ENCODE results near the gene HCN2. TPM values are rescaled to one million over a fixed set of nuclear protein-coding genes. Genes with fewer than 3 reads are reported as not detected.

Gene HCN2
- total and polyA plus RNA-seq, 9 of the 15 experiments (the other 6 are each of a cell fraction or from before 2014, with no cell fraction given) = 0.29 to 4.2 (median 0.82) TPM; not detected in 2

DNA sequence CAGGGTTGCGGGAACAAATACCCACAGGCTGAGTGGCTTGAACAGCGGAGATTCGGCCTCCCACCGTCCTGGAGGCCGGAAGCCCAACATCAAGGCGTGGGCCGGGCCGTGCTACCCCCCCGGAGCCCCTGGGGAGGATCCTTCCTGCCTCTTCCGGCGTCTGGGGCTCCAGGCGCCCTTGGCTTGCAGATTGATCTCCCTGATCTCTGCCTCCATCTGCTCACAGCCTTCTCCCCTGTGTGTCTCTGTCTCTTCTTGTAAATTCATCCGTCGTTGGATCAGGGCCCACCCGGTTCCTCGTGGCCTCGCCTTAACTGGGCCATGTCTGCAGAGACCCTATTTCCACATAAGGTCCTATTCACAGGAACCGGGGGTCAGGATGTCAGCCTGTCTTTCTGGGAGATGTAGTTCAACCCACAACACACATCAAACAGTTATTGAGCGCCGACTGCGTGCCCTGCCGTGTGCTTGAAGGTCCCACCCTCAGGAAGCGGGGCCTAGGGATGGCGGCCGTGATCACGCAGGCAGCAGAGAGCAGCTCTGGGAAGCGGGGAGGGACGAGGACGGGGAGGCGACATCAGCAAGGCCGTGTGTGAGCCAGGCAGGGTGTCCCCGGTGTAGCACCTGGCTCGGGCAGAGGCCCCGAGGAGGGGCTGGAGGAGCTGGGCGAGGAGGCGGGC lies 21.3 kb downstream of the HCN2 start (continued):
- TF ChIP-seq EGR1 (conservative IDR thresholded peaks at IDR 0.05) = peak; percentile 89
- no peak for TF ChIP-seq NFATC3 (IDR thresholded peaks at IDR 0.05)
- no peak for TF ChIP-seq RBM25 (IDR thresholded peaks at IDR 0.05; ENCODE audit: low read depth, low read length, severe bottlenecking)
- TF ChIP-seq HNRNPL (IDR thresholded peaks at IDR 0.05; ENCODE audit: low read depth, low read length) = no peak
- no peak for TF ChIP-seq TRIM28 (IDR thresholded peaks at IDR 0.05)
- TF ChIP-seq ZNF830 (CRISPR knock-in tag; IDR thresholded peaks at IDR 0.05) = no peak
- 0 out of 2 replicates have a peak, but pooled peaks have one; percentile 15 for TF ChIP-seq RB1 (IDR thresholded peaks at IDR 0.05; ENCODE audit: low read depth)
- peak; percentile 93 for TF ChIP-seq GABPA (tag; conservative IDR thresholded peaks at IDR 0.05; ENCODE audit: low read depth)
- no peak for TF ChIP-seq RAD51 (IDR thresholded peaks at IDR 0.05; ENCODE audit: borderline replicate concordance, low read depth)
- no peak for TF ChIP-seq LARP7 (IDR thresholded peaks at IDR 0.05)
- TF ChIP-seq MEIS2 (IDR thresholded peaks at IDR 0.05; ENCODE audit: partially characterized antibody) = no peak
- no peak for TF ChIP-seq POU5F1 (IDR thresholded peaks at IDR 0.05; ENCODE audit: borderline replicate concordance, low read depth, low read length, partially characterized antibody)
- TF ChIP-seq SPI1 (IDR thresholded peaks at IDR 0.05; ENCODE audit: borderline replicate concordance, low read depth, low read length) = no peak
- 0 out of 4 replicates have a peak, but pooled peaks of 1 of the 2 experiments have one; percentile 88 for TF ChIP-seq KDM4B (IDR thresholded peaks at IDR 0.05; ENCODE audit: borderline replicate concordance in 2 of 2, low read depth in 1 of 2)
- TF ChIP-seq MTA1 (IDR thresholded peaks at IDR 0.05; ENCODE audit: borderline replicate concordance) = no peak
- TF ChIP-seq EP300 (IDR thresholded peaks at IDR 0.05; ENCODE audit: low read length) = peak; percentile 51; the same call in 1 of the 2 replicates
- no peak for TF ChIP-seq PCBP2 (IDR thresholded peaks at IDR 0.05; ENCODE audit: low read depth, low read length, poor library complexity, severe bottlenecking)
- no peak for TF ChIP-seq GATAD2A (IDR thresholded peaks at IDR 0.05)
- peak; percentile 78 for TF ChIP-seq SNIP1 (IDR thresholded peaks at IDR 0.05; ENCODE audit: low read depth)
- no peak for TF ChIP-seq ARID2 (IDR thresholded peaks at IDR 0.05)
- TF ChIP-seq ZC3H11A (IDR thresholded peaks at IDR 0.05; ENCODE audit: low read depth, low read length) = no peak
- TF ChIP-seq, protein P1, sequence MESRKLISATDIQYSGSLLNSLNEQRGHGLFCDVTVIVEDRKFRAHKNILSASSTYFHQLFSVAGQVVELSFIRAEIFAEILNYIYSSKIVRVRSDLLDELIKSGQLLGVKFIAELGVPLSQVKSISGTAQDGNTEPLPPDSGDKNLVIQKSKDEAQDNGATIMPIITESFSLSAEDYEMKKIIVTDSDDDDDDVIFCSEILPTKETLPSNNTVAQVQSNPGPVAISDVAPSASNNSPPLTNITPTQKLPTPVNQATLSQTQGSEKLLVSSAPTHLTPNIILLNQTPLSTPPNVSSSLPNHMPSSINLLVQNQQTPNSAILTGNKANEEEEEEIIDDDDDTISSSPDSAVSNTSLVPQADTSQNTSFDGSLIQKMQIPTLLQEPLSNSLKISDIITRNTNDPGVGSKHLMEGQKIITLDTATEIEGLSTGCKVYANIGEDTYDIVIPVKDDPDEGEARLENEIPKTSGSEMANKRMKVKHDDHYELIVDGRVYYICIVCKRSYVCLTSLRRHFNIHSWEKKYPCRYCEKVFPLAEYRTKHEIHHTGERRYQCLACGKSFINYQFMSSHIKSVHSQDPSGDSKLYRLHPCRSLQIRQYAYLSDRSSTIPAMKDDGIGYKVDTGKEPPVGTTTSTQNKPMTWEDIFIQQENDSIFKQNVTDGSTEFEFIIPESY (CRISPR knock-in tag; IDR thresholded peaks at IDR 0.05) = peak; percentile 86; the same call in 1 of the 2 replicates
- TF ChIP-seq GABPB1 (CRISPR knock-in tag; IDR thresholded peaks at IDR 0.05) = peak; percentile 86
- TF ChIP-seq MAFG (tag; conservative IDR thresholded peaks at IDR 0.05) = no peak
- TF ChIP-seq GATA2 (CRISPR knock-in tag; IDR thresholded peaks at IDR 0.05) = peak; percentile 82
- no peak for TF ChIP-seq EHMT2 (IDR thresholded peaks at IDR 0.05)
- no peak for TF ChIP-seq MYNN (IDR thresholded peaks at IDR 0.05)
- TF ChIP-seq MYNN (CRISPR knock-in tag; IDR thresholded peaks at IDR 0.05) = no peak
- no peak for TF ChIP-seq POLR2AphosphoS2 (IDR thresholded peaks at IDR 0.05; ENCODE audit: low read length)
- TF ChIP-seq STAT5B (CRISPR knock-in tag; IDR thresholded peaks at IDR 0.05) = no peak
